ENCODE data around the gene LRP1B.

LRP1B gene

GRCh38 chr2:141933226-141933625 lies 197.6 kb downstream of the LRP1B start:
- no peak overlapping the region for H3K4me3 ChIP-seq (ENCODE audit: low read length)
- TF ChIP-seq ZNF274 (IDR thresholded peaks at IDR 0.05; ENCODE audit: low read depth, low read length) = no peak

- H3K4me3 ChIP-seq (ENCODE audit: low read length) = no peak overlapping the region
- TF ChIP-seq ZNF274 (IDR thresholded peaks at IDR 0.05; ENCODE audit: low read depth, low read length) = no peak
These were observed 198.6 kb downstream of the LRP1B start for GRCh38 chr2:141932261-141932660.

DNA sequence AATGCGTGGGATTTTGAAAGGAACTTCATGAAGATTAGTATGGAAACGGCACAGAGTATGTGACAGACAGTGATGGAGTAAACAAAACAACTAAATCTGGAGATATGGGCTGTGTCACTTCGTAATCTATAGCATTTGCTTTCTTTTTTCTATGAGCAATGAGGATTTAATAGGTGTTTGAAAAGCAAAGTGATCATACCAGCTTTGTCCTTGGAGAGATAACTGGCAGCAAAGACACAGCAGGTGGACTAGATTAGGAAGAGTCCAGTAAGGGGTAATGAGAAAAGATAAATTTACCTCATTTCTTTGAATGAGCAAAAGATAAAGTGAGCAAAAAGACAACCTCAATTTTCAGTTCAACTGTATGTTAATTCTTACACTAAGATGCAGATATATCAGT lies 199.0 kb downstream of the LRP1B start:
- TF ChIP-seq ZNF274 (IDR thresholded peaks at IDR 0.05; ENCODE audit: low read depth, low read length) = no peak
- no peak overlapping the region for H3K4me3 ChIP-seq (ENCODE audit: low read length)

DNA sequence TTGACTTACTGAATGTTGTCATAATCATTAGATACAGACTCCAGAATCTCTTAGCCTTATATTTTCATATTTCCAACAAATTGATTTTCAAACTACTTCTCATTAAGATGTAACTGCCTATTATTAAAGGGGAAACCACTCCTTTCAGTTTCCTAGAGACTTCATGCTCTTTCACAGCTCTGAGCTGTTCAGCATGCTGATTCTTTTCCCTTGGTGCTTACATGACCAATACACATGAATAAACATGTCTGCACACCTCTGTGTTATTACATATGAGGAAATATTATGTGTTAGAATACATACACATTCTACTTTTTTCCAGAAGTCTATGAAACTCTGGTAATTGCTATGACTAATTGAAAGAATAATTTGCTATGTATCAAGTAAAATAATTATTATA lies 200.0 kb downstream of the LRP1B start:
- no peak for TF ChIP-seq ZNF274 (IDR thresholded peaks at IDR 0.05; ENCODE audit: low read depth, low read length)
- H3K4me3 ChIP-seq (ENCODE audit: low read length) = no peak overlapping the region

DNA sequence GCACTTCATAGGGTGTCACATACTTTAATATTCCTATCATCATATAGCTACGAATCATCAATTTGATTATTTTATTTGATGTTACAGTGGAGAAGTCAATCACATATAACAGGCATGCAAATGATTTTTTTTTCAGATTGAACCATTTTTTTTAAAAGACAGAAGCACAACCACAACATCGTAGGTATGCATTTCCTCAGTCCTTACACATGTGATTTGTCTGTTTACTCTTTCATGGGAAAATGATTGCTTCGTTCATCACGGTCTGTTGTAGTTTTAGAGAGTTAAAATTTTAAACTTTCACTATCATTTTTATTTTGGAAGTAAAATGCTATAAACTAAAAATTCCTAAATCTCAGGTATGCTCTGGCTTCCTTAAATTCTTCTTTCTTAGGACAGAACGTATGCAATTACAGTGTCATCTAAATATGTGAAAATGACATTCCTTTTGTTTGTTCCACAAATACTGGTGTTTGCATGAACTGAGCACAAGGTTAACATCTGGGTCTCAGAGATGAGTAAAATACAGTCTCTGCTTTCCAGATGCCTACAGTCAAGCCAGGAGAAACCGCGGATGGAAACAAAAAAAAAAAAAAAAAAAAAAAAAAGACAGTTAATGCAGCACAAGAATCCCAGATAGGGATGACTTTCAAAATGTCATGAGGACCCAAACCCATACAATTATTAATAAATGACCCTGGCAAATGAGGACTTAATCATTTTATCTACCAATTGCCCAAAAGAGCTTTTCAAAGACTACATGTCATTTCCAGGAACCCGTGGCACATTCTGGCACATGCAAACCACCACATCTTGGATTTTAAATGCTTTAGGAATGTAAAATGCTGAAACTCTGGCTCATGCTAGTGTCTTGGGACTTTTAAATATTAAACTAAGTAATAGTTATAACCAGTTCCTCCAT lies 201.2 kb downstream of the LRP1B start:
- H3K4me3 ChIP-seq (ENCODE audit: low read length) = no peak overlapping the region
- TF ChIP-seq ZNF274 (IDR thresholded peaks at IDR 0.05; ENCODE audit: low read depth, low read length) = no peak

GRCh38 chr2:141928476-141928875 lies 202.3 kb downstream of the LRP1B start:
- no peak for TF ChIP-seq ZNF274 (IDR thresholded peaks at IDR 0.05; ENCODE audit: low read depth, low read length)
- no peak overlapping the region for H3K4me3 ChIP-seq (ENCODE audit: low read length)

GRCh38 chr2:141927536-141927935 lies 203.3 kb downstream of the LRP1B start:
- H3K4me3 ChIP-seq (ENCODE audit: low read length) = no peak overlapping the region
- TF ChIP-seq ZNF274 (IDR thresholded peaks at IDR 0.05; ENCODE audit: low read depth, low read length) = no peak

DNA sequence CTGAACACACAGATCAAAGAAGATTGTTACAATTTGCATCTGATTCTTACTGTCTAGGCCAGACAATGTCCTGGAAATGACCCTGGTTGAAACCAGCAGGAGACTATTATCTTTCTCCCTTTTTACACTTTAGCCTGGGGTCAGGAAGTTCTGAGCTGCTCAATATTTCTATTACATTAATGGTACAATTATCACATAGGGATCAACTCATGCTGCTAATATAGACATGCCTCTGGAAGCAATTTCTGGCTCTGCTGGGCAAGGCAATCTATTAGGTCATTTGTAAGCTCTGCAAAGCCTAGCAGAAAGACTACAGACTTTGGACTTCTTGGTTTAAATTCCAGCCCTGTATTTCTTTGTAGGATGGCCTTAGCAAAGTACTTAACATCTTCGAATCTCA lies 205.3 kb downstream of the LRP1B start:
- H3K4me3 ChIP-seq (ENCODE audit: low read length) = no peak overlapping the region
- TF ChIP-seq ZNF274 (IDR thresholded peaks at IDR 0.05; ENCODE audit: low read depth, low read length) = no peak

GRCh38 chr2:141923657-141924056 lies 207.2 kb downstream of the LRP1B start:
- no peak for TF ChIP-seq ZNF274 (IDR thresholded peaks at IDR 0.05; ENCODE audit: low read depth, low read length)
- no peak overlapping the region for H3K4me3 ChIP-seq (ENCODE audit: low read length)

- H3K4me3 ChIP-seq (ENCODE audit: low read length) = no peak overlapping the region
These were observed 219.2 kb downstream of the LRP1B start for GRCh38 chr2:141911485-141912066.

GRCh38 chr2:141906678-141907077 lies 224.1 kb downstream of the LRP1B start:
- TF ChIP-seq ZNF274 (IDR thresholded peaks at IDR 0.05; ENCODE audit: low read depth, low read length) = no peak

More at GRCh38 chr2:141911485-141912066, 219.2 kb downstream of the LRP1B start:
- TF ChIP-seq ZNF274 (IDR thresholded peaks at IDR 0.05; ENCODE audit: low read depth, low read length) = no peak

GRCh38 chr2:141900826-141901225 lies 230.0 kb downstream of the LRP1B start:
- no peak overlapping the region for H3K4me3 ChIP-seq (ENCODE audit: low read length)
- TF ChIP-seq ZNF274 (IDR thresholded peaks at IDR 0.05; ENCODE audit: low read depth, low read length) = no peak

More at GRCh38 chr2:141906678-141907077, 224.1 kb downstream of the LRP1B start:
- no peak overlapping the region for H3K4me3 ChIP-seq (ENCODE audit: low read length)

- H3K4me3 ChIP-seq (ENCODE audit: low read length) = no peak overlapping the region
- no peak for TF ChIP-seq ZNF274 (IDR thresholded peaks at IDR 0.05; ENCODE audit: low read depth, low read length)
These were observed 231.1 kb downstream of the LRP1B start for GRCh38 chr2:141899740-141900139.

DNA sequence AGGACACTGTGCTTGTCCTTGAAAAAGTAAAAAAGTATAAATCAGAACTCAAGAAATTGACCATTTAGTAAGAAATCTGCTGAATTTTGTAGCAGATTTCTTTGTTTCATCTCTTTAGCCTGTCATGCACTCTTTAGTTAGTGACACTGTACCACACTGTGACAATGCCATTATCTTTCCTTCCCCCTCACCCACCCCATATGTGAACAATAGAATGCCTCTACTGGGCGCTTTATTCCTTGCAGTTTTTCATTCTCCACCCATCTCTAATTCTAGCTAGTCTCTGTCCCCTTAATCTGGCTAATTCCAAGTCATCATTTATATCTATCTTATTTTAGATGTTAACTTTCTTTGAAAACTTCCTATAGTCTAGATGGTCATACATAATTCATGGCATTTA lies 241.0 kb downstream of the LRP1B start:
- no peak overlapping the region for H3K4me3 ChIP-seq (ENCODE audit: low read length)
- no peak for TF ChIP-seq ZNF274 (IDR thresholded peaks at IDR 0.05; ENCODE audit: low read depth, low read length)

DNA sequence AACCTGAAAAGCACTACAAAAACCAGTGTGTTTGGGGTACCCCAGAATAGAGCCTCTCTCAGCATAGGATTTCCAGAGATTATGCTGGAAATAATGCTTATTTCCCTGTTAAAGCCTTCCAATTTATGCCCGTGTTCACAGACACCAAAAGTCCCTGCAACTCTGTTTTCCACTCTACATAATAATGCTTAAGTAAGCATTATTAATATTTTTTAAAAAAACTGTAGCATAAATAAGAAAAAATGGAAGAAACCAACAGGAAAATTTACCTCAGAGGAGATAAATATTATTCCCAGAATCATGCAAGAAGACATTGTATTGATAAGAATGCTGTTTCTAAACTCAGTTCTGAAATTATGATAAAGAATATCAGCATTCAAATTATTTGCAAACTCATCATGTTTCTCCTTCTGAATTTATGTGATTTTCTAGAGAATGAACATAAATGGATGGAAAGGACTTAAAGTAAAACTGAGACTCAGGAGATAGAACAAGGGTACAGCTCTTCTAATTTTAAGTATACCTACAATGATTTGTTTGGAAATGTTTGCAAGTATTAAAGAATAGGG lies 241.7 kb downstream of the LRP1B start:
- no peak overlapping the region for H3K4me3 ChIP-seq (ENCODE audit: low read length)
- no peak for TF ChIP-seq ZNF274 (IDR thresholded peaks at IDR 0.05; ENCODE audit: low read depth, low read length)

Measured in GM08714 (cell line).